Panc1 (cell line): ENCODE measurements around the gene SLC4A7. TPM values are rescaled to one million over a fixed set of nuclear protein-coding genes. Genes with fewer than 3 reads are reported as not detected.

Source experiments
- ATAC-seq: fragments of 200-7000 bp; cut with Tn5 transposase; 2 replicates; pipeline ENCODE4 v1.9.1; 2020; ENCODE audit warnings: mild to moderate bottlenecking, moderate library complexity
- BruUV-seq: library from RNA; stranded (reverse); fragments of 400-500 nt; replicated peaks from 2 replicates; lab custom pipeline; 2021; lab: Mats Ljungman, UMichigan
- CTCF ChIA-PET: fragments of 300-600 bp; sonication (Branson Sonifier 250); formaldehyde crosslinking; loops from one replicate; lab custom pipeline; 2022; ENCODE audit warnings: antibody characterized with exemption; lab: Charles Lee
- POLR2A ChIA-PET: fragments of 300-600 bp; sonication (Branson Sonifier 250); formaldehyde crosslinking; loops from one replicate; lab custom pipeline; 2022; ENCODE audit warnings: antibody characterized with exemption; lab: Charles Lee
- DNase-seq: peaks from one replicate; pipeline ENCODE4 v3.0.0-alpha.2; 2010; ENCODE audit warnings: low read depth, low spot score
- H3K27ac ChIP-seq: 2 replicates; pipeline ENCODE4 v1.5.1; 2011; ENCODE audit warnings: mild to moderate bottlenecking, low read length, inconsistent platforms
- H3K27me3 ChIP-seq: fragments of 200-500 bp; sonication (Bioruptor generic); 2 replicates; pipeline ENCODE4 v1.6.0; 2014; ENCODE audit warnings: low read length, inconsistent platforms; ENCODE audit not compliant: control insufficient read depth, insufficient read depth
- H3K36me3 ChIP-seq: fragments of 200-500 bp; sonication (Bioruptor generic); 2 replicates; pipeline ENCODE4 v1.5.1; 2014; ENCODE audit warnings: inconsistent platforms, mild to moderate bottlenecking, low read length, moderate library complexity; ENCODE audit not compliant: control insufficient read depth, insufficient read depth
- H3K4me1 ChIP-seq: 2 replicates; pipeline ENCODE4 v1.5.1; 2011; ENCODE audit warnings: inconsistent platforms, mild to moderate bottlenecking, low read length, moderate library complexity; ENCODE audit not compliant: control insufficient read depth, insufficient read depth
- H3K4me3 ChIP-seq, 2 experiments: 2 replicates each; pipeline ENCODE4 v1.5.1; 2011 to 2012; ENCODE audit warnings: low read depth in 2 of 2, low read length in 2 of 2, mild to moderate bottlenecking in 2 of 2, inconsistent platforms in 1 of 2, moderate library complexity in 1 of 2
- H3K9me3 ChIP-seq: fragments of 200-500 bp; sonication (Bioruptor generic); 2 replicates; pipeline ENCODE4 v1.5.1; 2014; ENCODE audit warnings: low read depth, mild to moderate bottlenecking, inconsistent platforms, low read length, moderate library complexity; ENCODE audit not compliant: control insufficient read depth, insufficient read depth
- CTCF ChIP-seq: fragments of 450-650 bp; IDR thresholded peaks from 2 replicates; pipeline ENCODE4 v1.5.1; 2017; ENCODE audit warnings: mild to moderate bottlenecking
- POLR2AphosphoS5 ChIP-seq: IDR thresholded peaks from 2 replicates; pipeline ENCODE4 v1.6.1; 2012; ENCODE audit warnings: mild to moderate bottlenecking, low read depth, low read length, moderate library complexity
- REST ChIP-seq, 2 experiments: IDR thresholded peaks; 2 replicates each; pipeline ENCODE4 v1.6.1; 2011 to 2012; ENCODE audit warnings: low read depth in 2 of 2, control low read depth in 1 of 2, low read length in 1 of 2, mild to moderate bottlenecking in 1 of 2, moderate library complexity in 1 of 2; ENCODE audit not compliant: insufficient read depth in 1 of 2
- SIN3A ChIP-seq: IDR thresholded peaks from 2 replicates; pipeline ENCODE4 v1.6.1; 2012; ENCODE audit warnings: low read depth, mild to moderate bottlenecking, low read length, moderate library complexity, borderline replicate concordance; ENCODE audit not compliant: insufficient read depth
- TCF7L2 ChIP-seq: IDR thresholded peaks from 2 replicates; pipeline ENCODE4 v1.6.1; 2011; ENCODE audit warnings: mild to moderate bottlenecking, low read depth, low read length, inconsistent platforms
- in situ Hi-C: cut with HindIII; loops from 2 replicates; pipeline ENCODE4 v1.10.0; 2016; ENCODE audit warnings: low sequenced_read_pairs, low pct_unique_long_range_greater_than_20kb
- intact Hi-C: fragments of 100-400 bp; cut with micrococcal nuclease; formaldehyde crosslinking; loops from one replicate; pipeline ENCODE4 v1.10.0; 2022; ENCODE audit not compliant: unreplicated experiment
- total RNA-seq: library from RNA; stranded (reverse); gene quantifications from one replicate; pipeline ENCODE4 v1.2.1, GENCODE V29; 2021; ENCODE audit not compliant: unreplicated experiment

The SLC4A7 gene
- total RNA-seq, 1 experiment from 2014 or later: 99.4 TPM

GRCh38 chr3:27358372-27358771 lies 125.8 kb downstream of the SLC4A7 start:
- intact Hi-C loops (no loop called here), in situ Hi-C loops (no loop called here)
- TF ChIP-seq POLR2AphosphoS5 (no peak), REST (IDR thresholded peaks at IDR 0.05; ENCODE audit: insufficient read depth in 1 of 2, low read depth in 2 of 2, low read length in 1 of 2) (no peak), TCF7L2 (no peak), SIN3A (no peak), CTCF (no peak)
- Histone ChIP-seq H3K9me3 (no peaks in the 10 kb centered on the region), H3K36me3 (no peaks in the 10 kb centered on the region), H3K27ac (no peak overlapping the region), H3K4me3 (no peak overlapping the region), H3K4me1 (peaks cover 17% of the 10 kb centered on the region), H3K27me3 (no peaks in the 10 kb centered on the region)
- ATAC-seq (no peak), DNase-seq (no peak)
- no TSS peak for BruUV-seq
- POLR2A ChIA-PET: no interaction called here
- CTCF ChIA-PET: interaction anchor here (0.8 kb wide), 1 partner anchor 224 kb away, joined by 3 read pairs; no protein-coding TSS in a partner anchor

DNA sequence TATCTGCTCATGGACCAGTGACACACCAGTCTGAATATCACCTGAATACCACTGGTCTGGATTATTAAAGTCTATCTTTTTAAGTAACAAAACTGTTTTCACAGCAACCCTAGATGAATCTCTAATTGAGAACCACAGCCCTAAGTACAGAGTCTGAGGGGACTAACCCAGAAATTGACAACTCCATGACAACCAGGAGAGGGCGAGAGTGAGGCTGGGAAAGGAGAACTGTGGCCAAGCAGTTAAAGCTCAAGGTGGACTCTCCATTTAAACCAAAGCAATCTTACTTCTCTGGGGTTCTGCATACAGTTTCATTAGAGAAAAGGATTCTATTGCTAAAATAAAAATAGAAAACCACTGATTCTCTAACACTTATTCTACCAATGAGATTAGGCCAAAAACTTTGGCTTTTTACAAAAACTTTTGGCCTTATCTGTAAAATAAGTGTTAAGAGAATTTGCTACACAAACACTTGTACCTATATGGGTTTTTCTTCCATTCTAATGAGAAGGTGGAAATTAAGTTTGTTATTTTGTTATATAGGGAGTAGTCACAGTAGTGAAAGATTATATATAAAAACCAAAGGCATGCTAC lies 126.4 kb downstream of the SLC4A7 start:
- peak; percentile 67 for ATAC-seq
- in situ Hi-C loops (no loop called here), intact Hi-C loops (no loop called here)
- no TSS peak for BruUV-seq
- H3K4me3 ChIP-seq: no peak overlapping the region
- H3K9me3 ChIP-seq: no peaks in the 10 kb centered on the region
- no peaks in the 10 kb centered on the region for H3K27me3 ChIP-seq
- TF ChIP-seq TCF7L2 (no peak), REST (IDR thresholded peaks at IDR 0.05; ENCODE audit: insufficient read depth in 1 of 2, low read depth in 2 of 2, low read length in 1 of 2) (no peak), CTCF (peak; percentile 73)
- H3K36me3 ChIP-seq: no peaks in the 10 kb centered on the region
- H3K27ac ChIP-seq: no peak overlapping the region
- POLR2A ChIA-PET: no interaction called here
- H3K4me1 ChIP-seq: peaks cover 17% of the 10 kb centered on the region
- peak; percentile 46 for DNase-seq
- CTCF ChIA-PET: interaction anchor here (0.8 kb wide), 1 partner anchor 223 kb away, joined by 3 read pairs; no protein-coding TSS in a partner anchor
